IMR-90 (cell line): ENCODE data around the gene TUBB6. TPM values are rescaled to one million over a fixed set of nuclear protein-coding genes. Genes with fewer than 3 reads are reported as not detected.

Experiments used
- ATAC-seq: fragments of 200-7000 bp; cut with Tn5 transposase; 2 replicates; pipeline ENCODE4 v1.9.1; 2020; ENCODE audit warnings: low read depth, mild to moderate bottlenecking, moderate library complexity
- BruUV-seq: library from RNA; stranded (reverse); fragments of 400-500 nt; replicated peaks from 2 replicates; lab custom pipeline; 2021; lab: Mats Ljungman, UMichigan
- CTCF ChIA-PET: fragments of 300-600 bp; formaldehyde crosslinking; extraction: SDS; loops from one replicate; lab custom pipeline; 2021; ENCODE audit warnings: antibody characterized with exemption; lab: Yijun Ruan, JAX
- POLR2A ChIA-PET: fragments of 300-600 bp; sonication (Branson Sonifier 250); formaldehyde crosslinking; loops from one replicate; lab custom pipeline; 2022; ENCODE audit warnings: antibody characterized with exemption; ENCODE audit not compliant: unreplicated experiment; lab: Charles Lee
- DNase-seq: peaks from one replicate; pipeline ENCODE4 v3.0.0; 2013
- H2AFZ ChIP-seq: replicated peaks from 2 replicates; pipeline ENCODE3; 2013; ENCODE audit warnings: low read length, mild to moderate bottlenecking; ENCODE audit not compliant: poor library complexity
- H2AK5ac ChIP-seq: 2 replicates; pipeline ENCODE4 v1.6.1; 2013; ENCODE audit warnings: low read depth, low read length, inconsistent platforms
- H2AK9ac ChIP-seq: replicated peaks from 2 replicates; pipeline ENCODE3; 2013; ENCODE audit warnings: mild to moderate bottlenecking, low read depth, low read length, moderate library complexity; ENCODE audit not compliant: poor library complexity
- H2BK120ac ChIP-seq: 2 replicates; pipeline ENCODE4 v1.6.1; 2013; ENCODE audit warnings: low read depth, low read length, inconsistent platforms
- H2BK15ac ChIP-seq: 3 replicates; pipeline ENCODE4 v1.6.1; 2013; ENCODE audit warnings: low read depth, low read length, inconsistent platforms
- H2BK20ac ChIP-seq: 2 replicates; pipeline ENCODE4 v1.6.1; 2013; ENCODE audit warnings: low read depth, mild to moderate bottlenecking, inconsistent platforms, low read length, moderate library complexity
- H2BK5ac ChIP-seq: 2 replicates; pipeline ENCODE4 v1.6.1; 2013; ENCODE audit warnings: mild to moderate bottlenecking, low read depth, low read length, inconsistent platforms; ENCODE audit not compliant: poor library complexity, severe bottlenecking
- H3K14ac ChIP-seq: replicated peaks from 2 replicates; pipeline ENCODE4 v1.6.1; 2013; ENCODE audit warnings: low read depth, low read length, inconsistent platforms
- H3K18ac ChIP-seq: 2 replicates; pipeline ENCODE4 v1.6.1; 2013; ENCODE audit warnings: low read depth, low read length, control low read depth
- H3K23ac ChIP-seq: 2 replicates; pipeline ENCODE4 v1.6.1; 2013; ENCODE audit warnings: low read depth, low read length, inconsistent platforms
- H3K27ac ChIP-seq: 2 replicates; pipeline ENCODE4 v1.5.1; 2013; ENCODE audit warnings: mild to moderate bottlenecking, control low read depth, low read length; ENCODE audit not compliant: insufficient read depth
- H3K27me3 ChIP-seq: 2 replicates; pipeline ENCODE4 v1.6.1; 2013; ENCODE audit warnings: low read length; ENCODE audit not compliant: control insufficient read depth, insufficient read depth
- H3K36me3 ChIP-seq: 2 replicates; pipeline ENCODE4 v1.6.1; 2013; ENCODE audit warnings: low read length, mixed read lengths; ENCODE audit not compliant: control insufficient read depth, insufficient read depth
- H3K4ac ChIP-seq: 2 replicates; pipeline ENCODE4 v1.6.1; 2013; ENCODE audit warnings: low read depth, low read length, inconsistent platforms
- H3K4me1 ChIP-seq: 2 replicates; pipeline ENCODE4 v1.6.1; 2013; ENCODE audit warnings: low read length, mixed read lengths; ENCODE audit not compliant: control insufficient read depth, insufficient read depth
- H3K4me2 ChIP-seq: 2 replicates; pipeline ENCODE4 v1.6.1; 2013; ENCODE audit warnings: low read depth, mild to moderate bottlenecking, control low read depth, low read length, moderate library complexity
- H3K4me3 ChIP-seq: 2 replicates; pipeline ENCODE4 v1.5.1; 2013; ENCODE audit warnings: low read depth, mild to moderate bottlenecking, control low read depth, low read length, moderate library complexity; ENCODE audit not compliant: insufficient read depth
- H3K56ac ChIP-seq: 2 replicates; pipeline ENCODE4 v1.6.1; 2013; ENCODE audit warnings: low read length, inconsistent platforms; ENCODE audit not compliant: insufficient read depth; ENCODE audit errors: extremely low read depth
- H3K79me1 ChIP-seq, 2 experiments: 2 replicates each; pipeline ENCODE4 v1.6.1; 2013; ENCODE audit warnings: low read length in 2 of 2, inconsistent platforms in 1 of 2, low read depth in 1 of 2
- H3K9ac ChIP-seq: 2 replicates; pipeline ENCODE4 v1.6.1; 2013; ENCODE audit warnings: low read depth, low read length, control low read depth
- H3K9me1 ChIP-seq: 2 replicates; pipeline ENCODE4 v1.6.1; 2013; ENCODE audit warnings: low read length, inconsistent platforms; ENCODE audit not compliant: insufficient read depth
- H3K9me3 ChIP-seq: 2 replicates; pipeline ENCODE4 v1.6.1; 2013; ENCODE audit warnings: low read length; ENCODE audit not compliant: control insufficient read depth, insufficient read depth
- H4K20me1 ChIP-seq: 2 replicates; pipeline ENCODE4 v1.6.1; 2013; ENCODE audit warnings: low read length, inconsistent platforms; ENCODE audit not compliant: insufficient read depth
- H4K5ac ChIP-seq: 2 replicates; pipeline ENCODE4 v1.6.1; 2013; ENCODE audit warnings: mild to moderate bottlenecking, low read depth, low read length, control low read depth
- H4K8ac ChIP-seq, 2 experiments: 2 replicates each; pipeline ENCODE4 v1.6.1; 2013; ENCODE audit warnings: low read depth in 2 of 2, low read length in 2 of 2, control low read depth in 1 of 2, inconsistent platforms in 1 of 2
- H4K91ac ChIP-seq: 2 replicates; pipeline ENCODE4 v1.6.1; 2013; ENCODE audit warnings: low read depth, low read length, inconsistent platforms; ENCODE audit not compliant: insufficient read depth
- CEBPB ChIP-seq: IDR thresholded peaks from 2 replicates; pipeline ENCODE4 v1.6.1; 2012; ENCODE audit warnings: low read depth, low read length, improper control_type of control experiment
- CHD1 ChIP-seq: IDR thresholded peaks from 2 replicates; pipeline ENCODE4 v1.6.1; 2012; ENCODE audit warnings: low read depth, low read length, improper control_type of control experiment
- FOS ChIP-seq: fragments of 150-350 bp; IDR thresholded peaks from 2 replicates; pipeline ENCODE4 v1.6.1; 2016; ENCODE audit warnings: low read depth, low read length
- MAFK ChIP-seq: IDR thresholded peaks from 2 replicates; pipeline ENCODE4 v1.6.1; 2012; ENCODE audit warnings: low read depth, low read length, improper control_type of control experiment
- NFE2L2 ChIP-seq: fragments of 150-350 bp; IDR thresholded peaks from 2 replicates; pipeline ENCODE4 v1.6.1; 2016; ENCODE audit warnings: low read depth, mild to moderate bottlenecking, low read length
- POLR2A ChIP-seq: IDR thresholded peaks from 2 replicates; pipeline ENCODE4 v1.6.1; 2012; ENCODE audit warnings: mild to moderate bottlenecking, low read depth, low read length
- RAD21 ChIP-seq: IDR thresholded peaks from 2 replicates; pipeline ENCODE4 v1.6.1; 2012; ENCODE audit warnings: low read length, improper control_type of control experiment
- RCOR1 ChIP-seq: IDR thresholded peaks from 2 replicates; pipeline ENCODE4 v1.6.1; 2012; ENCODE audit warnings: mild to moderate bottlenecking, low read length, improper control_type of control experiment; ENCODE audit not compliant: insufficient replicate concordance
- RFX5 ChIP-seq: IDR thresholded peaks from 2 replicates; pipeline ENCODE4 v1.8.0; 2012; ENCODE audit warnings: low read depth, mild to moderate bottlenecking, low read length, moderate library complexity
- WGBS, 2 experiments: methylation state at CpG; one replicate each; pipeline versions ENCODE4 v1.1.5 to v1.1.7; 2013; ENCODE audit warnings: missing lambda C conversion rate in 2 of 2; ENCODE audit not compliant: insufficient read length in 1 of 2; ENCODE audit errors: extremely low coverage in 2 of 2; 5-methylcytosine and 5-hydroxymethylcytosine counted together
- dilution Hi-C: fragments of 300-500 bp; cut with HindIII; formaldehyde crosslinking; loops from one replicate; pipeline ENCODE4 v1.14.3; 2018; ENCODE audit warnings: low sequenced_read_pairs; ENCODE audit not compliant: unreplicated experiment
- in situ Hi-C: fragments of 300-500 bp; cut with MboI; formaldehyde crosslinking; loops from 3 replicates; pipeline ENCODE4 v1.14.3; 2019; ENCODE audit warnings: low sequenced_read_pairs, inconsistent platforms, mixed read lengths
- intact Hi-C: fragments of 100-400 bp; cut with micrococcal nuclease; formaldehyde crosslinking; loops from 2 replicates; pipeline ENCODE4 v1.10.0; 2022
- polyA plus RNA-seq, 3 experiments: library from polyadenylated mRNA; depleted of rRNA; stranded (reverse); fragments of >200 nt; gene quantifications; 2 replicates each; pipeline ENCODE4 v1.2.3, GENCODE V29; 2012; ENCODE audit warnings: low replicate concordance in 1 of 3
- total RNA-seq: library from RNA; depleted of rRNA; stranded (reverse); fragments of >200 nt; gene quantifications from 2 replicates; pipeline ENCODE4 v1.2.3, GENCODE V29; 2012
- TF ChIP-seq, protein P1 (sequence below): fragments of 150-350 bp; IDR thresholded peaks from 2 replicates; pipeline ENCODE4 v1.6.1; 2017; ENCODE audit warnings: mild to moderate bottlenecking, antibody characterized with exemption, low read length, low read depth
- TF ChIP-seq, protein P2 (sequence below): fragments of 150-350 bp; IDR thresholded peaks from 2 replicates; pipeline ENCODE4 v1.6.1; 2016; ENCODE audit warnings: low read depth, mild to moderate bottlenecking, low read length, moderate library complexity, borderline replicate concordance

Gene TUBB6
- total and polyA plus RNA-seq, 2 of the 4 experiments (the other 2 are of a cell fraction), result 927 to 1,040 TPM

DNA sequence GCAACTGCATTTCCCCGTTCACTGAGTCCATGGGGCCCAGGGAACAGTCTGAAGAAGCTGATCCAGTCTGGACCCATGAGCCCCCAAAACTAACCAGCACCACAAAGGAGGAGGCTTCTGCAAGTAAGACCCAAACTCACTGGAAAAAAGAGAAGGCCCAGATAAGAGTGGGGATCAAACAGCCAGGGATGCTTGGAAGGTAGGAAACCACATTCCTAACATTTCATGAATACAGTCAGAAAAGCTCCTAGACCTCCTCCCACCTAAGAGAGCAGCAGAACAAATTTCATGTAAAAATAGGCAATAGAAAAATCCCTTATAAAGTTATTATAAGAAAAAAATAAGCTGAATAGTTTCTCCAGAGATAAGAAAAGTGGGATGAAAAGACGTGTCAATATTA lies 30.3 kb downstream of the TUBB6 start:
- no peaks in the 10 kb centered on the region for H3K27me3 ChIP-seq
- ATAC-seq (no peak), DNase-seq (no peak)
- no CpG with 5 or more reads among the region's 2 CpGs for WGBS, 2 experiments
- in situ Hi-C loops (no loop called here), dilution Hi-C loops (no loop called here), intact Hi-C loops (no loop called here)
- peaks cover 2% of the 10 kb centered on the region; the same call in 1 of the 2 replicates for H3K4me1 ChIP-seq
- no peaks in the 10 kb centered on the region for H3K9me3 ChIP-seq
- no peak overlapping the region for H3K56ac ChIP-seq
- H4K5ac ChIP-seq, result no peak overlapping the region
- H3K9me1 ChIP-seq, result peaks cover 3% of the 10 kb centered on the region; the same call in 1 of the 2 replicates
- no peak overlapping the region for H2AFZ ChIP-seq
- peaks cover 39% of the 10 kb centered on the region for H3K36me3 ChIP-seq
- H3K27ac ChIP-seq, result no peak overlapping the region
- TF ChIP-seq NFE2L2 (no peak), CHD1 (no peak), RAD21 (no peak), POLR2A (no peak), FOS (no peak), RFX5 (no peak), MAFK (no peak), RCOR1 (no peak), CEBPB (no peak)
- TF ChIP-seq, protein P1, sequence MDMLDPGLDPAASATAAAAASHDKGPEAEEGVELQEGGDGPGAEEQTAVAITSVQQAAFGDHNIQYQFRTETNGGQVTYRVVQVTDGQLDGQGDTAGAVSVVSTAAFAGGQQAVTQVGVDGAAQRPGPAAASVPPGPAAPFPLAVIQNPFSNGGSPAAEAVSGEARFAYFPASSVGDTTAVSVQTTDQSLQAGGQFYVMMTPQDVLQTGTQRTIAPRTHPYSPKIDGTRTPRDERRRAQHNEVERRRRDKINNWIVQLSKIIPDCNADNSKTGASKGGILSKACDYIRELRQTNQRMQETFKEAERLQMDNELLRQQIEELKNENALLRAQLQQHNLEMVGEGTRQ, result no peak
- TF ChIP-seq, protein P2, sequence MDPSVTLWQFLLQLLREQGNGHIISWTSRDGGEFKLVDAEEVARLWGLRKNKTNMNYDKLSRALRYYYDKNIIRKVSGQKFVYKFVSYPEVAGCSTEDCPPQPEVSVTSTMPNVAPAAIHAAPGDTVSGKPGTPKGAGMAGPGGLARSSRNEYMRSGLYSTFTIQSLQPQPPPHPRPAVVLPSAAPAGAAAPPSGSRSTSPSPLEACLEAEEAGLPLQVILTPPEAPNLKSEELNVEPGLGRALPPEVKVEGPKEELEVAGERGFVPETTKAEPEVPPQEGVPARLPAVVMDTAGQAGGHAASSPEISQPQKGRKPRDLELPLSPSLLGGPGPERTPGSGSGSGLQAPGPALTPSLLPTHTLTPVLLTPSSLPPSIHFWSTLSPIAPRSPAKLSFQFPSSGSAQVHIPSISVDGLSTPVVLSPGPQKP, result no peak
- POLR2A ChIA-PET, result no interaction called here
- H2BK5ac ChIP-seq, result no peak overlapping the region
- no peak overlapping the region for H3K4me2 ChIP-seq
- peaks cover 49% of the 10 kb centered on the region for H4K20me1 ChIP-seq
- no peak overlapping the region for H4K8ac ChIP-seq
- CTCF ChIA-PET, result interaction anchor here (0.6 kb wide), 2 partner anchors 170 to 376 kb away, joined by 3 read pairs; no protein-coding TSS in a partner anchor
- no peak overlapping the region for H3K23ac ChIP-seq
- BruUV-seq, result no TSS peak
- H3K79me1 ChIP-seq, result peaks cover 0 to 20% of the 10 kb centered on the region in 2 experiments; a peak in 2 of 4 replicates
- H3K14ac ChIP-seq, result no peak overlapping the region
- H3K4ac ChIP-seq, result no peak overlapping the region
- H3K4me3 ChIP-seq, result no peak overlapping the region
- no peak overlapping the region for H2AK9ac ChIP-seq
- H2BK120ac ChIP-seq, result no peak overlapping the region
- H4K91ac ChIP-seq, result no peak overlapping the region
- no peak overlapping the region for H2BK20ac ChIP-seq
- H2BK15ac ChIP-seq, result no peak overlapping the region
- no peak overlapping the region for H2AK5ac ChIP-seq
- H3K18ac ChIP-seq, result no peak overlapping the region
- no peak overlapping the region for H3K9ac ChIP-seq
